GM18502 (cell line): ENCODE data around the gene DEFB132.
"Not testable (repeated sequence)": the region's sequence is repeated elsewhere in the genome, so short reads cannot be mapped to it uniquely, and the experiment has no call there.

Experiments
- ATAC-seq: cut with Tn5 transposase; IDR thresholded peaks from one replicate; pipeline ENCODE4 v1.9.1; 2021; ENCODE audit warnings: mild to moderate bottlenecking; ENCODE audit not compliant: unreplicated experiment, poor library complexity

The DEFB132 gene

DNA sequence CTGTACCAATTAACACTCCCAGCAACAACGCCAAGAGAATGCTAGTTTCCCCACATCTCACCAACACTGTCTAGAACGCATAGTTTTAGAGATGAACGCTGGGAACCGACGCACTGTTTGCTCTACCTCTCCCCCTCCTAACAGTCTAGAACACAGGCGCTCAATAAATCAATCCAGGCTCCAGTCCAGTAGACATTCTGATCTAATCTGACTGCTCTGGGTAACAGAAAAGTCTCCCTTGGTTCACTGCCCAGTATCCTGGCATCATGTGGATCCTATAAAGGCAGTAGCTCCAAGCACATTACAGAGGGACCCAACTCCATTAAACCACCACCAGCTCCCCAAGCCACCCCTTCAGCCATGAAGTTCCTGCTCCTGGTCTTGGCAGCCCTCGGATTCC is at the start of gene DEFB132:
DEFB132 (plus strand) TSS at position 306 of the 400 bp plus-strand sequence; CDS start at position 361, 55 bp downstream.
- ATAC-seq, result no peak

DNA sequence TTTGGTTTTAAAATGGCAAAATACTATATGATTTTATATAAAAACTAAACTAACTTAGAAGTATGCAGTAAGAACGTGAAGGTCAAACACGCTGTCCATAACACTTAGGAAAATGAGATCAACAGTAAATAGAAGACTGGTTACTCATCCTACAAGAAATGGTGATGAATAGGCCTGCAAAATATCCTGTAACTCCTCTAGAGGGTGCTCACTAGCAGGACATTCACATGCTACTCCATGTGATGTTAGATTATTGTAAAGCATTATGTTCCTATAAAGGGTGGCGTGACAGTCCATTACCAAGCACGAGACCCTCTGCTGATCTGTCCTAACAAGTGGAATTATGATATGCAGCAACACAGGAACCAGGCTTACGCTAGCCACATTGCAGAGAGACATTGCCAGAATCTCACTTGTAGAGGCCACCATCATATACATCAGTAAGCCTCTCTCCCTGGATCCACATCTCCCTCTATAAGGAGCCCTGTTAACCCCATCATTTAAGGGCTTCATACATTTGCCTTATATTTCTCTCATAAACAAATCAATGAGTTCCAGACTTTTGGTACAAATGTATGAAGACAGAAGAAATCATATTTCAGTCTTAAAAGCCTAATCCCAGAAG is 48.5 kb upstream of the DEFB132 start:
- peak; percentile 48 for ATAC-seq

- no peak for ATAC-seq
These were observed 46.6 kb upstream of the DEFB132 start for GRCh38 chr20:210809-211502.

DNA sequence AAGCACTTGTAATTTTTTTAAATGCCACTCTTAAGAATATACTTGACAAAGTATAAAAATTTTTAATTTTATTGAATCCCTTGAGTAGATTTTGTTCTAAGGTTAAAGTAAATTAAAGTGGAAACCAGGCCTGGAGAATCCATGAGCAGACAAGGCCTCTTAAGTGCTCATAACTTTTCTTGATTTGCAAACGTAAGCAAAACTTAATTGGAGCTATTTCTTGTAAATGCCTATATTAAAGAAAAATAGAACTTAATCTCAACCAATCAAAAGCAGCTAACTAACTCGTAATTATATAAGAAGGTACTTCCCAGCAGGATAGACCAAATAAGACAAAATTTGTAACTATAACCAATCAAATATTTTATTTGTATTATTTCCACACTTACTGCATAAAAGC is 43.1 kb upstream of the DEFB132 start:
- no peak for ATAC-seq

GRCh38 chr20:215796-216195 is 41.7 kb upstream of the DEFB132 start:
- ATAC-seq, result no peak

DNA sequence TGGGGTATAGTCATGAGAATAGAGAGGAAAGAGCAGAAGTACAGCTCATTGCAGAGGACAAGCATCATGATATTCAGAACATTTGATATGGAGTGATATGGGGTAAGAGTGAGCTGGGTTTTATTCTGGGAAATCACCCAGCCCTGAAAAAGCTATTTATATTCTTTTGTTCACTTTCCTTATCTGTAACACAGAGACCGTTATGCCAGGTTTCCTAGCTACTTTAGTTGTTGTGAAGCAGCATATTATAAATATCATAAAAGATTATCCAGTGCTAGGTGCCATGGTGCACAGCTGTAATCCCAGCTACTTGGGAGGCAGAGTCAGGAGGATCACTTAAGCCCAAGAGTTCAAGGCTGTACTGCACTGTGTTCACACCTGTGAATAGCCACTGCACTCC is 40.3 kb upstream of the DEFB132 start:
- no peak for ATAC-seq

GRCh38 chr20:219290-220115 is 38.0 kb upstream of the DEFB132 start:
- no peak for ATAC-seq

DNA sequence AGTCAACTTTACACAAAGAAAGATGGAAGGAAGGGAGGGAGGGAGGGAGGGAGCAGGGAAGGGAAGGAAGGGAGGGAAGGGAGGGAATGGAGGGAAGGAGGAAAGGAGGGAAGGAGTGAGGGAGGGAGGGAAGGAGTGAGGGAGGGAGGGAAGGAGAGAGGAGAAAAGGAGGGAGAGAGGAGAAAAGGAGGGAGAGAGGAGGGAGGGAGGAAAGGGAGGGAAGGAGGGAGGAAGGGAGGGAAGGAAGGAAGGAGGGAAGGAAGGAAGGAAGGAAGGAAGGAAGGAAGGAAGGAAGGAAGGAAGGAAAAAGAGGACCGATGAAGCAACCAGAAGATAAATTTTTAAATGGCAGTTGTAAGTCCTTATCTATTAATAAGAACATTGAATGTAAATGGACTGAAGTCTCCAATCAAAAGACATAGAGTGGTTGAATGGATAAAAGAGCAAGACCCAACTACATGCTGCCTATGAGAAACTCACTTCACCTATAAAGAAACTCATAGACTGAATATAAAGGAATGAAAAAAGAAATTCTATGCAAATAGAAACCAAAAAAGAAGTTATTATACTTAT is 36.2 kb upstream of the DEFB132 start:
- no peak for ATAC-seq

- ATAC-seq, result not testable (repeated sequence)
These were observed 31.6 kb upstream of the DEFB132 start for GRCh38 chr20:225879-226278.

GRCh38 chr20:226958-227357 is 30.6 kb upstream of the DEFB132 start, which contains the start of gene DEFB129:
Gene DEFB129, plus strand, starts transcription at chr20:227258. Its CDS starts 31 bp downstream, at chr20:227289.
- ATAC-seq, result no peak

- no peak for ATAC-seq
These were observed 30.0 kb upstream of the DEFB132 start for GRCh38 chr20:227439-228105.

GRCh38 chr20:235891-236290 is 21.6 kb upstream of the DEFB132 start:
- no peak for ATAC-seq

GRCh38 chr20:237489-237888 is 20.0 kb upstream of the DEFB132 start:
- ATAC-seq, result peak; percentile 67

GRCh38 chr20:237929-238328 is 19.6 kb upstream of the DEFB132 start:
- ATAC-seq, result peak; percentile 86

DNA sequence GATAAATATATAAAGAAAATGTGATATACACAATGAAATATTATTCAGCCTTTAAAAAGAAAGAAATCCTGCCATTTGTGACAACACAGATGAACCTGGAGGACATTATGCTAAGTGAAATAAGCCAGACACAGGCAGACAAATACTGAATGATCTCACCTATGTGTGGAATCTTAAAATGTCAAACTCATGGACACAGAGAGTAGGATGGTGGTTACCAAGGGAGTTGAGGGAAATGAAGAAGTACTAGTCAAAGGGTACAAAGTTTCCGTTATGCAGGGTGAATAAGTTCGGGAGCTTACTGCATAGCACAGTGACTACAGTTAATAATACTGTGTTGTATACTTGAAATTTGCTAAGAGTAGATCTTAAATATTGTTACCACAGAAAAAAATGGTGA is 14.6 kb upstream of the DEFB132 start:
- ATAC-seq, result no peak

- ATAC-seq, result no peak
These were observed 6.2 kb upstream of the DEFB132 start for GRCh38 chr20:251354-251753.

DNA sequence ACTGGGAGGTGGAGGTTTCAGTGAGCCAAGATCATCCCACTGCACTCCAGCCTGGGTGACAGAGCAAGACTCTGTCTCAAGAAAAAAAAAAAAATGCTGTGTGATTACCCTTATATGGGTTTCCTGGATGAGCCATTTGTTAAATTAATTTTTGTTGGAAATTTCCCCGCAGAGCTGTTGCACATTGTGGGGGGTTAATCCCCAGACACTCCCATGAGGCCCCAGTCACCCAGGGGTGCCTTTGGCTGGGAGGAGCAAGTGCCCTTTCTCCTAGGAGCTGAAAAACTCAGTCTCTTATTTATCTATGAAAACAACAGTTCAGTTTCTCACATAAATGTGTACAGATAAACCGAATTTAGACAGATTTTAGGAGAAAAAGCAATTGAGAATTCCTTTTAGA is 4.7 kb upstream of the DEFB132 start:
- ATAC-seq, result no peak

DNA sequence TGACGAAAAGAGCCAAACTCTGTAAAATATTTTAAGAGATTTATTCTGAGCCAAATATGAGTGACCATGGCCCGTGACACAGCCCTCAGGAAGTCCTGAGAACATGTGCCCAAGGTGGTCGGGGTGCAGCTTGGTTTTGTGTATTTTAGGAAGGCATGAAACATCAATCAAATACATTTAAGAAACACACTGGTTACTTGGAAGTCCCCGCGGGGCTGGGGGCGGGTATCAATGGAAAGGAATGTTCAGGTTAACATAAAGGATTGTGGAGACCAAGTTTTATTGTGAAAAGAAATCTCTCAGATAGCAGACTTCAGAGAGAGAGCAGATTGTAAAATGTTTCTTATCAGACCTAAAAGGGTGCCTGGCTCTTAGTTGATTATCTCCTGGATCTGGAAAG is 4.1 kb upstream of the DEFB132 start:
- ATAC-seq, result not testable (repeated sequence)

- ATAC-seq, result no peak
These were observed 840 bp downstream of the DEFB132 start for GRCh38 chr20:258269-258858.

GRCh38 chr20:258963-259362 is 1.4 kb downstream of the DEFB132 start:
- no peak for ATAC-seq
